ENCODE data around the gene KDM1B.

KDM1B gene, protein sequence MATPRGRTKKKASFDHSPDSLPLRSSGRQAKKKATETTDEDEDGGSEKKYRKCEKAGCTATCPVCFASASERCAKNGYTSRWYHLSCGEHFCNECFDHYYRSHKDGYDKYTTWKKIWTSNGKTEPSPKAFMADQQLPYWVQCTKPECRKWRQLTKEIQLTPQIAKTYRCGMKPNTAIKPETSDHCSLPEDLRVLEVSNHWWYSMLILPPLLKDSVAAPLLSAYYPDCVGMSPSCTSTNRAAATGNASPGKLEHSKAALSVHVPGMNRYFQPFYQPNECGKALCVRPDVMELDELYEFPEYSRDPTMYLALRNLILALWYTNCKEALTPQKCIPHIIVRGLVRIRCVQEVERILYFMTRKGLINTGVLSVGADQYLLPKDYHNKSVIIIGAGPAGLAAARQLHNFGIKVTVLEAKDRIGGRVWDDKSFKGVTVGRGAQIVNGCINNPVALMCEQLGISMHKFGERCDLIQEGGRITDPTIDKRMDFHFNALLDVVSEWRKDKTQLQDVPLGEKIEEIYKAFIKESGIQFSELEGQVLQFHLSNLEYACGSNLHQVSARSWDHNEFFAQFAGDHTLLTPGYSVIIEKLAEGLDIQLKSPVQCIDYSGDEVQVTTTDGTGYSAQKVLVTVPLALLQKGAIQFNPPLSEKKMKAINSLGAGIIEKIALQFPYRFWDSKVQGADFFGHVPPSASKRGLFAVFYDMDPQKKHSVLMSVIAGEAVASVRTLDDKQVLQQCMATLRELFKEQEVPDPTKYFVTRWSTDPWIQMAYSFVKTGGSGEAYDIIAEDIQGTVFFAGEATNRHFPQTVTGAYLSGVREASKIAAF

DNA sequence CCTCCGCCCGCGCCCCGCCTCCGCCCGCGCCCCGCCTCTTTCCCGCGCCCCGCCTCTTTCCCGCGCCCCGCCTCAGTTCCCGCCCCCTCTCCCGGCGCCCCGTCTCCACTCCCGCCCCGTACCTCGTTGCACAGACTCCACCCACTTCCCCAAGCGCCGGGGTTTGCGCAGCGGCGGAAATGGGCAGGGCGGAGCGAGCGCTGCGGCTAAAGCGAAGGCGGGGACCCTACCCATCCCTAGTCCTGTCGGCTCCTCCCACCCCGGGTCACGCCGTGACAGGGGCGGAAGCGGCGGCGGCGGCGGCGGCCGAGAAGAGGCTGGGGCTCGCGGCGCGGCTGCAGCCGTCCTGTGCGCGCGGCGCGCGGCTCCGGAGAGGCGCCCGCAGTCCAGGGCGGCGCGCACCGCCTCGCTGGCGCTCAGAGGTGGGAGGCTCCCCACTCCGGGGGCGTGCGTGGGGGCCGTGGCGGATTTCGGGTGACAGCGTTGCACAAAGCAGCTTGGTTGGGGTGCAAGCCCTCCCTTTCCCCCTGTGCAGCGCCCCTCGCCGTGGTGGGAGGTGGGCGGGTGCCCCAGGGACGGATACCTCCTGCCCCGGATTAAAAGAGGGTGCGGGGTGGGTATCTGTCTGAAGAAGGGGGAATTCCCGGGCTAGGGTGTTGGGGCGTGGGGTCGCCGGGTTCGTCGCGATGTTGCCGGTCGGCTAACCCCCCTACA is at the start of gene KDM1B:
TSS of gene KDM1B (plus strand) at position 273 of the 714 bp plus-strand sequence. CDS start 4,474 bp downstream, outside the sequence.
- DNase-seq (ENCODE audit: low read depth in 2 of 2): peak; percentile 94 to 97

DNA sequence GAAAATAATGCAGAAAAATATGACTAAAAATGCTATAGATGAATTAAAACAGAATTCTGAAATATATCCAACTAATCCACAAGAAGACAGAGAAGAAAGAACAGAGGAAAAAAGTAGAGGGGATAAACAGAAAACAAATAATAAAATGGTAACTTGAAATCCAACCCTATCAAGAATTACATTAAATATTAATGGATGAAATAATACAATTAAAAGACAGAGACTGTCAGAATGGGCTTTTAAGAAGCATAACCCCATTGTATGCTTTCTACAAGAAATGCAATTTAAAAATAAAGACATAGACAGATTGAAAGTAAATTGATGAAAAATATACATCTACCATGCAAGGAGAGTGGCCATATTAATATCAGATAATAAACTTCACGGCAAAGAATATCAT is 48.2 kb upstream of the KDM1B start:
- DNase-seq (ENCODE audit: low read depth in 2 of 2): no peak

DNA sequence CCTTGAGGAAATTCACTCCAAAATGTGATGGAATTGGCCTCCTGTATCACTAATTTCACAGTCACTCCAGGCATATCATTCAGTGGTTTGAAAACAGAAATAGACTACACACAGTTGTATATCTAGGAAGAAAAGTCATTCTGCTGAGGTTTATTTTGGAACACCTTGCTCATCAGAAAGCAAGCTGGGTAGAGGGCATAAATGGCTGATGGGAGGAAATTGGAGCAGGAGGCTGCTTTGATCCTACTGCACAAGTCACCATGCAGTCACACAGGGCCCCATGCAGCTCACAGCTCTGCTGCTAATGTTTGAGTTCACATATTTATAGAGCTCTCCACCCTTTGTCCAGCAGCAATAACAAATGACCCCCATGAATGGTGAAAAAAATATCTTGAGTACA is 45.1 kb upstream of the KDM1B start:
- DNase-seq (ENCODE audit: low read depth in 2 of 2): no peak

DNA sequence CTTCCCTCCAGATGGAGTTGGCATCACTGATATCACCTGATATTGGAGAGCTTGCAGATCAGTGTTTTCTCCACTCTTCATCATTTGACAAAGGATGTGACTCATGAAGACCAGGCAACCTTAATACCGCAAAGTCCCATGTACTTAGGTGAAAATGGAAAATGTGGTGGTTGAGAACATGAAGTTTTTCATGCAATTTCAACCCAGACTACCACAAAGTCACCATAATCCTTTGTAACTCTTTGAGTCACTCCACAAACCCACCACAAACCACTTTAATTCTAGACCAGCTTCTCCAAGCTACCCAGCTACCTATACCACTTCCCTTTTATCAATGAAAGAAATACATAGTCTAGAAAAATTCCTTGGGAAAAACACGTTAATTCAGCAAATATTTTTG is 39.9 kb upstream of the KDM1B start:
- peak in 1 of 2 donors; percentile 1 for DNase-seq (ENCODE audit: low read depth in 2 of 2)

DNA sequence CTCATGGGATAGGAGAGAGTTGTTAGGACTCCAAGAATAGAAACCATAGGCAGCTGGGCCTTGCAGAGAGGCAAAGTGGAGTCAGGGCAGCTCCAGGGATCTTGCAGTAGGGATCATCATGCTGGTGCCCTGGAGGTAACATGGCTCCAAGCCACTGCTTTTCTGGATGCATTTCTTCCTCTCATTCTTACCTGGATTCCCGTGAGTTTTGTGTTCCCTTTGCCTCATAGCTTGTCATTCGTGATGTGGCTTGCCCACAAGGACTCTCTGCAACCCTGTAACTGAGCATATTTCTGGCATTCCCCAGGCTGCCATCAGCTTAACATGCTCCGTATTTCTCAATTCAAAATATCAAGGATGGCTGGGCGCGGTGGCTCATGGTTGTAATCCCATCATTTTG is 38.1 kb upstream of the KDM1B start:
- DNase-seq (ENCODE audit: low read depth in 2 of 2): no peak

DNA sequence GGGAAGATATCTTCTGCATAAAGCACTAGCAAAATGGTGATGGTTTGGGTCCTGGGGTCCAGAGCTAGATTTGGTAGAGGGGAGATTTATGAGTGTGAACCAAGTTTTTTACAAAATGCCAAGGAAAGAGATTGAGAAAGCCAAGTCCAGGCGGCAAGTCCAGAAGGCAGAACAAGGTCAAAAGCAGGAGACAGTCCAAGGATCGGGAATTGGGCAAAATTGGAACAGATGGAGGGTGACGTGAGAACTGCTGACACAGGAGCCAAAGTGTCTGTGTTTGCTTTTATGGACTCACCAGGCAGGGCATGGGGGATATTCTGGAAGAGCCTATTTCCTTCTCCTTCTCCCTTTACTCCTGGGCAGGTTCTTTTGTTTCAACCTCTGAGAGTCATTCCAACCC is 36.9 kb upstream of the KDM1B start:
- DNase-seq (ENCODE audit: low read depth in 2 of 2): no peak

DNA sequence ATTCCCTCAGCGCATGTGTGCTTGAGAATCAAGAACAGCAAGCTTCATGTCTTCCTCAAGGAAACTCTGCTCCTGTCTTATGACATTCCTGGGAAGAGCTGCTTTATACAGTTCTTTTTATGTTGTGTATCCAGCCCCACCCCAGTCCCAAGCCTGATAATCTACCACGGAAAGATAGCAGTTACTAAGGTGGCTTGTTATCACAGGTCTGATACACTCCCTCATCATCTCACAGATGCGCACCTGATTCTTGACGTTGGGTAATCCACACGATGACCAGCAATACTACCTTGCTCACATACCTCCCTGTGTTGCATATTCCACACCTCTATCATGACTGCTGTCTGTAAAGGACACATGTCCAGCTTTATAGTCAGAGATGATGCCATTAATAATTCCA is 36.0 kb upstream of the KDM1B start:
- no peak for DNase-seq (ENCODE audit: low read depth in 2 of 2)

DNA sequence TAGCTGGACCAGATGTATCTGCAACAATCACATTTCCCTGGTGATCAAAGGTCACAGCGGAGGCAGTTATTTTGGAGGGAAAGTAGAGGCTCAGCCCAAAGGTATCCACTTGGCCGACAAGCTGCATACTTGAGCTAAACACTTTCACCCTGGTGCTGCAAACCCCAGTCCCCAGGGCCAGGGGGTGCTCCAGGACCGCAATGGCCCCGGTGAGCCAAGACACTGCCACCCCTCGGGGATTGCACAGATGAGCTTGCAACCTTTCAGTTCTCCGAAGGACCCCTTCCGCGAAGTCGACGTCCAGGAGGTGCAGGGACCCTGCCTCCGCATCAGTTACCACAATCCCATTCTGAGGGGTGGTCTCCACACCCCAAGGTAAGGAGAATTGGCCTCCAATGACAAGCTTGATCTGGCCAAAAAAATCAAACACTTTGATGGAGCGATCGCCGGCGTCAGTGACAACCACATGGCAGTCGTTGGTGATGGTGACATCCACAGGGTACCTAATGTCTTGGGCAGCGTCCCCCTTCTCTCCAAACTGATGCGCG is 33.6 kb upstream of the KDM1B start:
- DNase-seq (ENCODE audit: low read depth in 2 of 2): no peak

DNA sequence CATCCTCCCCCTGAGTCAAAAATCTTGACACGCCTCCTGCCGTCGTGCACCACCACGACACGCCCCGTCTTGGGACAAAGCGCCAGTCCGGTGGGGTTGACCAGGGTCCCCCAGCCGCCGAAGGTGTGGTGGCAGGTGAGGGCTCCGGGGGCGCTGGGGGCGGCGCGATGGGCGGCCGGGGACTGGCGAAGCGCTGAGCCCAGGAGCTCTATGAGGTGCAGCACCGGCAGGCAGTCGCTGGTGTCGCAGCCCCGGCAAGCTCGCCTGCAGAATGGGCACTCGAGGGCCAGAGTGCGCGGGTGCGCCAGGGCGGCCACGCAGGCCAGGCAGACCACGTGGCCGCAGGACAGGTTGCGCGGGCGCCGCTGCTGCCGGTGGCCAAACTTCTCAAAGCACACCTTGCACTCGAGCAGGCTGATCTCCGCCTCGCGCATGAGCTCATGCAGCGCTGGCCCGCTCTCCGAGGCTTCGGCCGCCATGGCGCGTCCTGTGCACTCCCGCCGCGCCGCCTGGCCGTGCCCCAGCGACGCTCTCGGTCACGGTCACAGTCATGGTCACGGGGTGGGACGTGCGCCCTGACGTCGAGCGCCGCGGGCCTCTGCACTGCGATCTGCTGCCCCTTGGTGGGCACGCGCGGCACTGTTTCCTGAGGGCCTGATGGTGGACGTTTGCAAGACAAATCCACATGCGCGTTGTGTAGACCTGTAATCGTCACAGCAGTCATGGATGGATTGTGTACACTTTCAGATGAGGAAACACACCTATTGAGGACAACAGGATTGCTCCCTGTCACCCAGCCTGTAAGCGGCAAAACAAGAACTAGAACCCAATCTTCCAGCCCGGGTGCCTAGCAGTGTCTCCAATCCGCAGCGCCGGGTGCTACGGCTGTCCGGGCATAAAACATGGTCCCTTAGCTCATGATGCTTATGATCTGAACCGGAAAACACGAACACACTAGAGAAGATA is 32.8 kb upstream of the KDM1B start, which contains the start of gene NHLRC1:
TSS of gene NHLRC1 (minus strand) at position 550 of the 966 bp plus-strand sequence. CDS start at position 479, 71 bp downstream.
- DNase-seq (ENCODE audit: low read depth in 2 of 2): peak; percentile 58 to 65

DNA sequence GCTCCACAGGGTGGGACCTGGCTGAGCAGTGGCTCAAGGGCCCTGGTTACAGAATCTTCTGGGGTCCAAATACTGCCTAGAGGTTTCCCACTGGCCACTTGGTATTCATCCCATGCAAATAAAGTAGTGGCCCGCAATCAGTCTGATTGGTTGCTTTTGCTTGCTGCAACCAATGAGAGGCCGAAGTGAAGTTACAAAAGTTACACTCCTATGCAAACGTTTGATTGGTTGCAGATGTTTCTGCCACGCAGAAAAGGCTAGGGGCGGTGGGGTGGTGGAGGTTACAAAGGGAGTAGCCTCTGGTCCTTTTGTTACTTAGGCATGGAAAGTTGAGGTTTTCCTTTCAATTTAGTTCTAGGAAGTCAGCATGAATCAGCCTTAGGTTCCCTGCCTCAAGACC is 29.1 kb upstream of the KDM1B start:
- no peak for DNase-seq (ENCODE audit: low read depth in 2 of 2)

DNA sequence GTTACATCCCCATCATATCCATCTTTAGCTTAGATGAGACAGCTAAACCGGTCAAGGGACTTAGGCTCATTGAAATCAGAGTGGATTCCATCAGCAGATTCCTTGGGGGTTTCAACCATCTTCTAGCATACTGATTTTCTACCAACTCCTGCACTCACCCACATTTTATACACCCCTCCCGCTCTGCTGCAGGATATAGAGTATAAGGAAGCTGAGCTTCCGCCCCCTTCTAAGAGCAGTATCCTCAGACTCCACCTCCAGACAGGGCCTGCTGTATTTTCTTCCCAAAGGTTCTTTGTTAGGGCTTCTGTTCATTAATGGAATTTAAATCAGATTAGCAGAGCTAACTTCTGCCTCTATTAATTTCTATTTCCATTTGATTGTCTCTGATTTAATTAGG is 22.9 kb upstream of the KDM1B start:
- no peak for DNase-seq (ENCODE audit: low read depth in 2 of 2)

DNA sequence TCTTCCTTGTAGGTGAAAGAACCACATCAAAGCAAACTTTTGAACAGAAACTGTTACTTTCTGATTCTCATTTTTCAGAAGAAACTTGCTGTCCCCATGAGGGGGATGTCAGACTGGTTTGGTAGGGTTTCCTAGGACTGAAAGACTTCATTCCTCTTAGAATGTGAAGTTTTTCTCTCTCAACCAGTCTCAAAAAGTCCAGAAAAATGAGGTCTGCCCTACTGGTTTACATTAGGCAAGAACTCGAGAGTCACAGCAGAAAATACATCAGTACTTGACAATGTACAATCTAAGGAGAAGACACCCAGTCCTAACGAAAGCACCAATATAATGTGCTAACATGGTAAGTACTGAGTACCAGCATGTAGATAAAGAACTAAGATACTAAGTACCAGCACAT is 20.1 kb upstream of the KDM1B start:
- no peak for DNase-seq (ENCODE audit: low read depth in 2 of 2)

DNA sequence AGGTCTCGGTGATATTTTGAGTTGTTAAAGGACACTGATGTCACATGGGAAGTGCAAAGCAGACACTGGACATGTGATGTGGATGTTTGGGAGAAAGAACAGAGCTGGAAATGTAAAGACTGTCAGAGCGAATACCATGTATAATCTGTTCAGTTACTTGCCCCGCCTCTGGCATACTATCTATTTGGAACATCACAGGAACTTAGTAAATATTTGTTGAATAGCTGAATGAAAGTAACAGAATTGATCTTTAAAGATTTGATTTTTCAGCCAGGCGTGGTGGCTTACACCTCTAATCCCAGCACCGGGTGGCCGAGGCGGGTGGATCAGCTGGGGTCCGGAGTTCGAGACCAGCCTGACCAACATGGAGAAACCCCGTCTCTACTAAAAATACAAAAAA is 19.0 kb upstream of the KDM1B start:
- DNase-seq (ENCODE audit: low read depth in 2 of 2): no peak

DNA sequence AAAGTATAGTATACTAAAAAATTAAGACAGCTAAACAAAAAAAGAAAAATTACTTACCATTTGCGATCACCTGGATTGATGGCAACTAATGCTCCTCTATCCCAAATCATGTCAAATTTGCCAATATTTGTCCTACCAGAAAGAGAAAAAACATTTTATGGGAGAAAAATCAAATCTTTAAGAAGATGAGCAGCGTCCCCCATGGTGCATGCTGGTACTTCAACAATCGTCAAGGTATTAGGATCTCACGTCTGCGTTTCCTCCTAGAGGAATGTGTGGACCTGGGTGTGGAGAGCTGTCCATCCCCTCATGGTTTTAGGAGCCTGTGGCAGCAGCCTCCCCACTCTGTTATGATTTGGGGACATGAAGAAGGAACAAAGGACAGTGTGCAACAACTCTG is 16.3 kb upstream of the KDM1B start:
- DNase-seq (ENCODE audit: low read depth in 2 of 2): no peak

DNA sequence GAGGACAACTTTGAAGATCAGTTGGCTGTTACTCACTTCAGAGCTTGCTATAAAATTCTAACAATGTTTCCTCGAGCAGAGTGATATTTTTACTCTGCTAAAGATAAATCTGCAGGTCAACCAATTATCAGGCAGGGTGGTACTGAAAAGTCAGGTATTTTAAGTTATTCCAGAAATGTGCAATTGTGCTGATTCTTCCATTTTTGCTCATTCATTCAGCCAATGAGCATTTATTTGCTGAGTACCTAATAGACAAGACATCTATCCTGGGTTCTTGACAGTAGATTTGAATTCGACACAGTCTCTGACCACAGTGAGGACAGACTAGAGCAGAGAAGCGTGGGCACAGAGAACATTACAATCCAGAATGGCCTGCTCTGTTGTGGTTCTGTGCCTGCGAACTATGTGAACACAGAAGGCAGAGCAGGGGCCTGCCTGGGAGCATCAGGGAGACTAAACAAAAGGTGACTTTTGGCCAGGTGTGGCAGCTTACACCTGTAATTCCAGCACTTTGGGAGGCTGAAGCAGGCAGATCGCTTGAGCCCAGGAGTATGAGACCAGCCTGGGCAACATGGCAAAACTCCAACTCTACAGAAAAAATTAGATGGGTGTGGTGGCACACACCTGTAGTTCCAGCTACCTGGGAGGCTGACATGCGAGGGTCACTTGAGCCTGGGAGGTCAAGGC is 15.1 kb upstream of the KDM1B start:
- no peak for DNase-seq (ENCODE audit: low read depth in 2 of 2)

DNA sequence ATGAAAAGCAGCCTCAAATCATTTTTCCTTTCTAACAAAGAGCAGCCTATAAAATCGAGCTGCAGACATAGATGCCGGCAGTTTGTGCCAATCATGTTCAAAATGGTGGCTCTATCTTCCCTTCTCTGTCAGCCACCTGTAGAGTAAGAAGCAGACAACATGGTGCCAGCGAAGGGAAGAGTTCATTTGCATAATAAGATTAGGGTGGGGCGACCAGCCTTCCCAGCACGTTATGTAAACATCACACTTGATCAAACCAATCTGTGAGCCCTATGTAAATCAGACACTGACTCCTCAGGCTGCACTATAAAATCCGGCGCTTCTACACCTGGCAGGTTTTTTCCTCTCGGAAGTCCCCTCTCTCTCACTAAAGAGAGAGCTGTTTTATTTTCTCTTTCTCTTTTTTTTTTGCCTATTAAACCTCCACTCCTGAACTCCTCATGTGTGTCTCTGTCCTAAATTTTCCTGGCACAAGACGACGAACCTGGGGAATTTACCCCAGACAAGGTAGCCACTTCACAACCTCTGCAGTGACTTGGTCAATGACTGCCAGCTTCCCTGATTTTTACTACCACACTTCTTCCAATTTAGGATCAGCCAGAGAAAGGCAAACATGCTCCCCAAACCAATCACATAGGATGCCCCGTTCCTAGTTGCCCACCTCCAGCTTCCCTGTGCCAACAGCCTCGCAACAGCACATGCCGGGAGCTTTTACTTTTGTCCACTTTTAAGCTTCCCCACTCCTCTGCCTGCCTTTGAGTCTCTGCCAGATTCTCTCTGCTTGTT is 13.2 kb upstream of the KDM1B start:
- DNase-seq (ENCODE audit: low read depth in 2 of 2): no peak

DNA sequence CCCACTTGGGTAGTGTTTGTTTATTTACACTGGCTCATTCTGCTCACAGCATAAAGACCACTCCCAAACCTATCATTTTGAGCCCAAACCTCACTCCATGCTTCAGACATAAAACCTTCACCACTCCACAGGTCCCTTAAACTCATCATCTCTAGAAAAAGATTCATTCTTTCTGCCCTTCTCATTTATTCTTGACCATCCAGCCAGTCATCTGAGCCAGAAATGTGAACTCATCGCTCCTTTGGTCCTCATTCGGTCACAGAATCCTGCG is 12.7 kb upstream of the KDM1B start:
- no peak for DNase-seq (ENCODE audit: low read depth in 2 of 2)

DNA sequence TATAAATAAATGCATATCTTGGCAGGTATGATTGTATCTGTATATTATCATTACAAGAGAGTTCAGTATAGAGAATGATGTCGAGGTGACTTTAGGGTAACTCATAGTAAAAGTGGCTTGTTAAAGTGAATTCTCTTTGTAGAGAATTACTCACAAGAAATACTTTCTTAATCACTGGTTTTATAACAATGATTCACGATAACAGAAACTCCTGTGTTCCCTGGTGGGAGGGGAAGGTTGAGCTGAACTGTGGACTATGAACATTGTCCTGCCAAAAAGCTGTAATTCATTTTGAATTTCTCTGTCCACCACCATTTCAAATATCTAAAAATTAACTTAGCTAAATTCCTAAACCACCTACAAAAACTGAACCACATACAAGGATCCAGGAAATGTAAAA is 8.1 kb upstream of the KDM1B start:
- DNase-seq (ENCODE audit: low read depth in 2 of 2): no peak

DNA sequence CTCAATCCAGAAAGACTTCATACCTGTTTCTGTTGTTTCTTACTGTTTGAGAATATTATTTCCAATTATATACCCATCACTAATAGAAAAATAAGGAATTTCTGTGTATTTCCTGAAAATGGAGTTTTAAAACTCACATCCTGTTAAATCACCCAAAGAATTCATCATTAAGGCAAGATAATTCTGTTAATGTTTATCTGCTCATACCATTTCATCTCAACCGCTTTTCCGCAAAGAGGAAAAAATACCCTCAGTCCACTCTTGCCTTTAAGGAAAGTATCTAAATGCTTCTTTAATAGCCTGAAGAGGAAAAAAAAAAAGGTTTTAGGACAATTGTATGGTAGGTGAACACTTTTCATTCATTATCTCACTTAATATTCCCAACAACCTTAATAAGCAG is 7.6 kb upstream of the KDM1B start:
- DNase-seq (ENCODE audit: low read depth in 2 of 2): no peak
